ENCODE data around the gene MCC. TPM values are rescaled to one million over a fixed set of nuclear protein-coding genes. Genes with fewer than 3 reads are reported as not detected.

MCC gene
- total and polyA plus RNA-seq, 2 donors (not counting 1 experiment from before 2014, with no cell fraction given): 0.09 to 0.32 TPM

GRCh38 chr5:113293068-113293974 lies 194.9 kb downstream of the MCC start:
- Histone ChIP-seq H3K9me3 (ENCODE audit: control extremely low read depth in 1 of 3, control insufficient read depth in 2 of 3, insufficient read depth in 1 of 3, low read length in 2 of 3) (no peaks in the 10 kb centered on the region), H4K20me1 (ENCODE audit: control insufficient read depth, insufficient read depth, low read length, poor library complexity, severe bottlenecking) (no peaks in the 10 kb centered on the region), H3K9ac (ENCODE audit: low read length) (peak overlapping the region; percentile 78), H3K4me1 (ENCODE audit: control insufficient read depth in 2 of 2, insufficient read depth in 2 of 2, low read length in 2 of 2) (peaks cover 21 to 22% of the 10 kb centered on the region in 2 donors), H3K79me2 (ENCODE audit: control insufficient read depth, insufficient read depth, low read length) (no peaks in the 10 kb centered on the region), H3K27ac (ENCODE audit: low read length in 2 of 2) (no peak overlapping the region), H3K4me3 (ENCODE audit: control extremely low read depth in 1 of 5, extremely low read depth in 1 of 5, insufficient read depth in 1 of 5, low read depth in 2 of 5, low read length in 4 of 5) (peak overlapping the region; percentile 37 to 87 (median 66)), H2AFZ (ENCODE audit: insufficient read depth, low read depth, low read length, poor library complexity, severe bottlenecking) (peak overlapping the region; percentile 82), H3K27me3 (replicated peaks in 1 of 4; ENCODE audit: control extremely low read depth in 1 of 4, control insufficient read depth in 3 of 4, insufficient read depth in 4 of 4, low read length in 3 of 4) (peaks cover 0 to 63% (median 36%) of the 10 kb centered on the region in 4 experiments), H3K4me2 (replicated peaks; ENCODE audit: low read depth, low read length, poor library complexity, severe bottlenecking) (peak overlapping the region; percentile 94), H3K36me3 (replicated peaks in 1 of 2; ENCODE audit: control extremely low read depth in 1 of 2, control insufficient read depth in 1 of 2, extremely low read depth in 1 of 2, insufficient read depth in 2 of 2, low read length in 1 of 2) (no peaks in the 10 kb centered on the region)
- H3K9me3 Mint-ChIP-seq (ENCODE audit: insufficient read depth): no peaks in the 10 kb centered on the region
- H3K27me3 Mint-ChIP-seq: peaks cover 68% of the 10 kb centered on the region
- H3K4me3 Mint-ChIP-seq: peak overlapping the region; percentile 87
- TF ChIP-seq, protein P1, sequence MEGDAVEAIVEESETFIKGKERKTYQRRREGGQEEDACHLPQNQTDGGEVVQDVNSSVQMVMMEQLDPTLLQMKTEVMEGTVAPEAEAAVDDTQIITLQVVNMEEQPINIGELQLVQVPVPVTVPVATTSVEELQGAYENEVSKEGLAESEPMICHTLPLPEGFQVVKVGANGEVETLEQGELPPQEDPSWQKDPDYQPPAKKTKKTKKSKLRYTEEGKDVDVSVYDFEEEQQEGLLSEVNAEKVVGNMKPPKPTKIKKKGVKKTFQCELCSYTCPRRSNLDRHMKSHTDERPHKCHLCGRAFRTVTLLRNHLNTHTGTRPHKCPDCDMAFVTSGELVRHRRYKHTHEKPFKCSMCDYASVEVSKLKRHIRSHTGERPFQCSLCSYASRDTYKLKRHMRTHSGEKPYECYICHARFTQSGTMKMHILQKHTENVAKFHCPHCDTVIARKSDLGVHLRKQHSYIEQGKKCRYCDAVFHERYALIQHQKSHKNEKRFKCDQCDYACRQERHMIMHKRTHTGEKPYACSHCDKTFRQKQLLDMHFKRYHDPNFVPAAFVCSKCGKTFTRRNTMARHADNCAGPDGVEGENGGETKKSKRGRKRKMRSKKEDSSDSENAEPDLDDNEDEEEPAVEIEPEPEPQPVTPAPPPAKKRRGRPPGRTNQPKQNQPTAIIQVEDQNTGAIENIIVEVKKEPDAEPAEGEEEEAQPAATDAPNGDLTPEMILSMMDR (IDR thresholded peaks at IDR 0.05): no peak
- TF ChIP-seq EZH2 (IDR thresholded peaks at IDR 0.05; ENCODE audit: borderline replicate concordance, insufficient read depth, low read depth, low read length, poor library complexity, severe bottlenecking): no peak
- 4% methylated on average over 14 of the region's 23 CpGs for WGBS (ENCODE audit: insufficient coverage)
- intact Hi-C loops (cut with micrococcal nuclease): no loop called here
- DNase-seq: peak; percentile 25
- no peak overlapping the region for H3K27ac Mint-ChIP-seq
- peaks cover 23% of the 10 kb centered on the region for H3K4me1 Mint-ChIP-seq
- ChIA-PET POLR2A (no interaction called here), CTCF (interaction anchor here (0.7 kb wide), 1 partner anchor 19 kb away, joined by 3 read pairs; no protein-coding TSS in a partner anchor)
- ATAC-seq (ENCODE audit: low read depth): no peak

- 79% methylated on average over 2 of the region's 3 CpGs for whole genome bisulfite sequencing (ENCODE audit: insufficient coverage)
- H4K20me1 ChIP-seq (ENCODE audit: control insufficient read depth, insufficient read depth, low read length, poor library complexity, severe bottlenecking): no peaks in the 10 kb centered on the region
- no peak overlapping the region for H2AFZ ChIP-seq (ENCODE audit: insufficient read depth, low read depth, low read length, poor library complexity, severe bottlenecking)
- no peak overlapping the region for H3K9ac ChIP-seq (ENCODE audit: low read length)
- H3K27me3 Mint-ChIP-seq: peaks cover 67% of the 10 kb centered on the region
- POLR2A ChIA-PET: no interaction called here
- no peak overlapping the region for H3K27ac Mint-ChIP-seq
- peaks cover 23% of the 10 kb centered on the region for H3K4me1 Mint-ChIP-seq
- intact Hi-C loops (cut with micrococcal nuclease): no loop called here
- H3K79me2 ChIP-seq (ENCODE audit: control insufficient read depth, insufficient read depth, low read length): no peaks in the 10 kb centered on the region
- no peaks in the 10 kb centered on the region for H3K36me3 ChIP-seq (replicated peaks in 1 of 2; ENCODE audit: control extremely low read depth in 1 of 2, control insufficient read depth in 1 of 2, extremely low read depth in 1 of 2, insufficient read depth in 2 of 2, low read length in 1 of 2)
- H3K27ac ChIP-seq (ENCODE audit: low read length in 2 of 2): no peak overlapping the region
- H3K4me2 ChIP-seq (replicated peaks; ENCODE audit: low read depth, low read length, poor library complexity, severe bottlenecking): no peak overlapping the region
- no peak for TF ChIP-seq EZH2 (IDR thresholded peaks at IDR 0.05; ENCODE audit: borderline replicate concordance, insufficient read depth, low read depth, low read length, poor library complexity, severe bottlenecking)
- TF ChIP-seq, protein P1 (IDR thresholded peaks at IDR 0.05): no peak
- no peak for ATAC-seq (ENCODE audit: low read depth)
- no peaks in the 10 kb centered on the region for H3K9me3 Mint-ChIP-seq (ENCODE audit: insufficient read depth)
- no peak overlapping the region for H3K4me3 ChIP-seq (ENCODE audit: control extremely low read depth in 1 of 5, extremely low read depth in 1 of 5, insufficient read depth in 1 of 5, low read depth in 2 of 5, low read length in 4 of 5)
- H3K4me1 ChIP-seq (ENCODE audit: control insufficient read depth in 2 of 2, insufficient read depth in 2 of 2, low read length in 2 of 2): peaks cover 21 to 22% of the 10 kb centered on the region in 2 donors
- DNase-seq: no peak
- no peaks in the 10 kb centered on the region for H3K9me3 ChIP-seq (ENCODE audit: control extremely low read depth in 1 of 3, control insufficient read depth in 2 of 3, insufficient read depth in 1 of 3, low read length in 2 of 3)
- peak overlapping the region; percentile 37 for H3K4me3 Mint-ChIP-seq
- H3K27me3 ChIP-seq (replicated peaks in 1 of 4; ENCODE audit: control extremely low read depth in 1 of 4, control insufficient read depth in 3 of 4, insufficient read depth in 4 of 4, low read length in 3 of 4): peaks cover 0 to 59% (median 34%) of the 10 kb centered on the region in 4 experiments
- CTCF ChIA-PET: no interaction called here
These were observed 195.8 kb downstream of the MCC start for GRCh38 chr5:113292462-113292861.

Data from B cell (primary cell).